ENCODE measurements around the gene PNKP.

The PNKP gene

DNA sequence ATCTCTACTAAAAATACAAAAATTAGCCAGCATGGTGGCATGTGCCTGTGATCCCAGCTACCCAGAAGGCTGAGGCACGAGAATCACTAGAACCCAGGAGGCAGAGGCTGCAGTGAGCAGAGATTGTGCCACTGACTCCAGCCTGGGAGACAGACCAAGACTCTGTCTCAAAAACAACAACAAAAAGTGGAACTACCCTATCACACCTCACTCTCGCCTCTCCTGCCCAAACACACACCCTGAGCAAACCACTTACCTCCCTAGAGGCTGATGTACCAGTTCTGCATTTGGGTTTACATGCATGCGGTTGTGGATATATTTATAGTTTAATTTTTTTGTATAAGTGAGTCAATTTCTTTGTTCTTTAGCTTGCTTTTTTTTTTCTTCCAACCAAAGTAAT lies 24.1 kb downstream of the PNKP start:
- no peak for DNase-seq (ENCODE audit: extremely low read depth, low read depth)
- no peak overlapping the region for H3K4me3 ChIP-seq (replicated peaks; ENCODE audit: low read depth, low read length)
- TF ChIP-seq, protein P1, sequence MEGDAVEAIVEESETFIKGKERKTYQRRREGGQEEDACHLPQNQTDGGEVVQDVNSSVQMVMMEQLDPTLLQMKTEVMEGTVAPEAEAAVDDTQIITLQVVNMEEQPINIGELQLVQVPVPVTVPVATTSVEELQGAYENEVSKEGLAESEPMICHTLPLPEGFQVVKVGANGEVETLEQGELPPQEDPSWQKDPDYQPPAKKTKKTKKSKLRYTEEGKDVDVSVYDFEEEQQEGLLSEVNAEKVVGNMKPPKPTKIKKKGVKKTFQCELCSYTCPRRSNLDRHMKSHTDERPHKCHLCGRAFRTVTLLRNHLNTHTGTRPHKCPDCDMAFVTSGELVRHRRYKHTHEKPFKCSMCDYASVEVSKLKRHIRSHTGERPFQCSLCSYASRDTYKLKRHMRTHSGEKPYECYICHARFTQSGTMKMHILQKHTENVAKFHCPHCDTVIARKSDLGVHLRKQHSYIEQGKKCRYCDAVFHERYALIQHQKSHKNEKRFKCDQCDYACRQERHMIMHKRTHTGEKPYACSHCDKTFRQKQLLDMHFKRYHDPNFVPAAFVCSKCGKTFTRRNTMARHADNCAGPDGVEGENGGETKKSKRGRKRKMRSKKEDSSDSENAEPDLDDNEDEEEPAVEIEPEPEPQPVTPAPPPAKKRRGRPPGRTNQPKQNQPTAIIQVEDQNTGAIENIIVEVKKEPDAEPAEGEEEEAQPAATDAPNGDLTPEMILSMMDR (IDR thresholded peaks at IDR 0.05; ENCODE audit: low read depth, low read length, missing control alignments), result no peak

GRCh38 chr19:49840736-49841249 lies 26.6 kb downstream of the PNKP start:
- TF ChIP-seq, protein P1 (IDR thresholded peaks at IDR 0.05; ENCODE audit: low read depth, low read length, missing control alignments), result no peak
- no peak for DNase-seq (ENCODE audit: extremely low read depth, low read depth)
- no peak overlapping the region for H3K4me3 ChIP-seq (replicated peaks; ENCODE audit: low read depth, low read length)

DNA sequence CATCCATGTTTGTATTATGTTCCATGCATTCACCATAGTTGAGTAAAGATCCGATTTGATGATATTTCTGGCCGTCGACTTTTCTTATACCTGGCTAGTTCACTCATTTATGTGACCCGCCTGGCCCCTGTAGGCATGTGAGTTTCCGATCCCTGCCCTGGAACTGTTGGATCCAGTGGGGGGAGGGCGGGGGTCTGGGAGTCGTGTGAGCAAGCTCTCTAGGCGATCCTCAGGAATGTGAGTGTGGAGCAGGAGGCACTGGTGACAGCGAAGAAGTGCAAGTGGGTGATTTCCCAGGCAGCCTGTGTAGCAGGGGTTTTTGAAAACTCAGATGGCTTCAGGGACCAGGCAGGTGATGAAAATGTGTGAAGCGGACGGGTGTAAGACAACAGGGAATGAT lies 27.1 kb downstream of the PNKP start:
- H3K4me3 ChIP-seq (replicated peaks; ENCODE audit: low read depth, low read length), result no peak overlapping the region
- DNase-seq (ENCODE audit: extremely low read depth, low read depth), result no peak
- TF ChIP-seq, protein P1 (IDR thresholded peaks at IDR 0.05; ENCODE audit: low read depth, low read length, missing control alignments), result no peak

GRCh38 chr19:49839713-49840112 lies 27.7 kb downstream of the PNKP start:
- DNase-seq (ENCODE audit: extremely low read depth, low read depth), result no peak
- no peak overlapping the region for H3K4me3 ChIP-seq (replicated peaks; ENCODE audit: low read depth, low read length)
- TF ChIP-seq, protein P1 (IDR thresholded peaks at IDR 0.05; ENCODE audit: low read depth, low read length, missing control alignments), result no peak

GRCh38 chr19:49838885-49839588 lies 28.3 kb downstream of the PNKP start:
- TF ChIP-seq, protein P1 (IDR thresholded peaks at IDR 0.05; ENCODE audit: low read depth, low read length, missing control alignments), result no peak

DNA sequence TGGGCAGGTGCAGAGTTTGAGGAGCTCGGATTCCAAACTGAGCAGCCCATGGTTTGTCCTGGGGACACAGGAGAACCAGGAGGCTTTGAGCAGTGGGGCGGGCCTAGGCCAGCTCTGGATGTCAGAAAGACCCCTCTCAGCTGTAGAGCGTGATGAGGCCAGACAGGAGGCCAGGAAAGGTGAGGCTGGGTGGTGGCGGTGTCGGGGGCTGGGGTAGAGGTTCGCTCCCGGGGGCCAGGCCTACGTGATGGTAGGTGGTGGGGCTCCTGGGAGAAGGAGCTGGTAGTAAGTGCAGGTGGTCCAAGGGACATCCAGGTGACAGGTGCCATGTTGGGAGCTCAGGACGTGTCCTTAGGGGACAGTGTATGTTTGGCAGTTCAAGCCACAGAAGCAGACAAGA lies 30.0 kb downstream of the PNKP start:
- H3K4me3 ChIP-seq (replicated peaks; ENCODE audit: low read depth, low read length), result no peak overlapping the region
- TF ChIP-seq, protein P1 (IDR thresholded peaks at IDR 0.05; ENCODE audit: low read depth, low read length, missing control alignments), result no peak
- no peak for DNase-seq (ENCODE audit: extremely low read depth, low read depth)

More at GRCh38 chr19:49838885-49839588, 28.3 kb downstream of the PNKP start:
- no peak overlapping the region for H3K4me3 ChIP-seq (replicated peaks; ENCODE audit: low read depth, low read length)
- no peak for DNase-seq (ENCODE audit: extremely low read depth, low read depth)

GRCh38 chr19:49837009-49837310 lies 30.4 kb downstream of the PNKP start:
- H3K4me3 ChIP-seq (replicated peaks; ENCODE audit: low read depth, low read length), result no peak overlapping the region
- no peak for DNase-seq (ENCODE audit: extremely low read depth, low read depth)
- TF ChIP-seq, protein P1 (IDR thresholded peaks at IDR 0.05; ENCODE audit: low read depth, low read length, missing control alignments), result no peak
